Pons (tissue), 1 donor: Measurements from ENCODE around the gene NCKAP1.
"Not testable (repeated sequence)": the region's sequence is repeated elsewhere in the genome, so short reads cannot be mapped to it uniquely, and the experiment has no call there.

Experiments
- DNase-seq: peaks from one replicate; pipeline ENCODE4 v3.0.0-alpha.2; 2016; ENCODE audit warnings: low spot score

The NCKAP1 gene

GRCh38 chr2:182876653-182877052, 161.6 kb downstream of the NCKAP1 start:
- not testable (repeated sequence) for DNase-seq

- DNase-seq, result no peak
Measured at GRCh38 chr2:182870227-182870626, 168.0 kb downstream of the NCKAP1 start.

GRCh38 chr2:182868054-182868796, 170.0 kb downstream of the NCKAP1 start:
- DNase-seq, result no peak

GRCh38 chr2:182867426-182868053, 170.7 kb downstream of the NCKAP1 start:
- no peak for DNase-seq

GRCh38 chr2:182866461-182867406, 171.5 kb downstream of the NCKAP1 start, which contains the start of gene FRZB:
Gene FRZB, minus strand, starts transcription at chr2:182866637. Its CDS starts 85 bp downstream, at chr2:182866552.
- DNase-seq, result no peak

GRCh38 chr2:182866095-182866460, 172.2 kb downstream of the NCKAP1 start:
- DNase-seq, result no peak

GRCh38 chr2:182864949-182865570, 173.2 kb downstream of the NCKAP1 start:
- DNase-seq, result no peak

- DNase-seq, result no peak
Measured at GRCh38 chr2:182863642-182864041, 174.6 kb downstream of the NCKAP1 start.

- DNase-seq, result no peak
Measured at GRCh38 chr2:182862091-182862490, 176.2 kb downstream of the NCKAP1 start.

GRCh38 chr2:182860858-182861257, 177.4 kb downstream of the NCKAP1 start:
- no peak for DNase-seq
